Measurements from ENCODE around the gene PCLO.

- no peak for TF ChIP-seq USF2 (IDR thresholded peaks at IDR 0.05; ENCODE audit: low read depth, low read length)
- TF ChIP-seq, protein P1, sequence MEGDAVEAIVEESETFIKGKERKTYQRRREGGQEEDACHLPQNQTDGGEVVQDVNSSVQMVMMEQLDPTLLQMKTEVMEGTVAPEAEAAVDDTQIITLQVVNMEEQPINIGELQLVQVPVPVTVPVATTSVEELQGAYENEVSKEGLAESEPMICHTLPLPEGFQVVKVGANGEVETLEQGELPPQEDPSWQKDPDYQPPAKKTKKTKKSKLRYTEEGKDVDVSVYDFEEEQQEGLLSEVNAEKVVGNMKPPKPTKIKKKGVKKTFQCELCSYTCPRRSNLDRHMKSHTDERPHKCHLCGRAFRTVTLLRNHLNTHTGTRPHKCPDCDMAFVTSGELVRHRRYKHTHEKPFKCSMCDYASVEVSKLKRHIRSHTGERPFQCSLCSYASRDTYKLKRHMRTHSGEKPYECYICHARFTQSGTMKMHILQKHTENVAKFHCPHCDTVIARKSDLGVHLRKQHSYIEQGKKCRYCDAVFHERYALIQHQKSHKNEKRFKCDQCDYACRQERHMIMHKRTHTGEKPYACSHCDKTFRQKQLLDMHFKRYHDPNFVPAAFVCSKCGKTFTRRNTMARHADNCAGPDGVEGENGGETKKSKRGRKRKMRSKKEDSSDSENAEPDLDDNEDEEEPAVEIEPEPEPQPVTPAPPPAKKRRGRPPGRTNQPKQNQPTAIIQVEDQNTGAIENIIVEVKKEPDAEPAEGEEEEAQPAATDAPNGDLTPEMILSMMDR (conservative IDR thresholded peaks at IDR 0.05; ENCODE audit: low read depth, low read length) = no peak
- no peak for TF ChIP-seq MAZ (IDR thresholded peaks at IDR 0.05; ENCODE audit: borderline replicate concordance, low read depth, low read length)
- TF ChIP-seq POLR2A (IDR thresholded peaks at IDR 0.05; ENCODE audit: low read depth, low read length) = no peak
- TF ChIP-seq RCOR1 (IDR thresholded peaks at IDR 0.05; ENCODE audit: insufficient replicate concordance, low read length) = no peak
- no peak for TF ChIP-seq FOS (IDR thresholded peaks at IDR 0.05; ENCODE audit: low read depth, low read length)
- no peak for TF ChIP-seq ELK1 (IDR thresholded peaks at IDR 0.05; ENCODE audit: borderline replicate concordance, low read depth, low read length)
- TF ChIP-seq SMC3 (IDR thresholded peaks at IDR 0.05; ENCODE audit: low read depth, low read length) = no peak
- TF ChIP-seq NFE2L2 (IDR thresholded peaks at IDR 0.05; ENCODE audit: low read depth, low read length) = no peak
- no peak for TF ChIP-seq MAFK (IDR thresholded peaks at IDR 0.05; ENCODE audit: low read depth, low read length)
These were observed 303.4 kb downstream of the PCLO start for GRCh38 chr7:82859106-82859850.
